ENCODE measurements around the gene CDH15.

Gene CDH15

DNA sequence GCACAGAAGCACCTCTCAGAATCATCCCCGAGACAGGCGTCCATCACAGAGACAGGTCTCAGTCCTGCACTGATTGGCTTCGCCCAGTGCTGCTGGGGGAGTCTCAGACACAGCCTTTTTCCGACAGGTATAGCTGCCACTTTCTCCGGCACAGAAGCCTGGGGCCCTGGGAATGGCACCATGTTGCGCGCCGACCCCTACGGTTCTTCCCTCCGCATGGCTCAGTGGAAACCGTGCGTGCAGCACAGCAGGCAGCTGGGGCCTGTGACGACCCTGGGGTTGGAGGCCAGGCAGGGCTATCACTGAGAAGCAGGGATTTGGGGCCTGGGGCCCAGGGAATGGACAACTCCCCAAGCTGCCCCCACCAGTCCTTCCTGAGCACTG lies 29.7 kb upstream of the CDH15 start:
- DNase-seq = no peak

DNA sequence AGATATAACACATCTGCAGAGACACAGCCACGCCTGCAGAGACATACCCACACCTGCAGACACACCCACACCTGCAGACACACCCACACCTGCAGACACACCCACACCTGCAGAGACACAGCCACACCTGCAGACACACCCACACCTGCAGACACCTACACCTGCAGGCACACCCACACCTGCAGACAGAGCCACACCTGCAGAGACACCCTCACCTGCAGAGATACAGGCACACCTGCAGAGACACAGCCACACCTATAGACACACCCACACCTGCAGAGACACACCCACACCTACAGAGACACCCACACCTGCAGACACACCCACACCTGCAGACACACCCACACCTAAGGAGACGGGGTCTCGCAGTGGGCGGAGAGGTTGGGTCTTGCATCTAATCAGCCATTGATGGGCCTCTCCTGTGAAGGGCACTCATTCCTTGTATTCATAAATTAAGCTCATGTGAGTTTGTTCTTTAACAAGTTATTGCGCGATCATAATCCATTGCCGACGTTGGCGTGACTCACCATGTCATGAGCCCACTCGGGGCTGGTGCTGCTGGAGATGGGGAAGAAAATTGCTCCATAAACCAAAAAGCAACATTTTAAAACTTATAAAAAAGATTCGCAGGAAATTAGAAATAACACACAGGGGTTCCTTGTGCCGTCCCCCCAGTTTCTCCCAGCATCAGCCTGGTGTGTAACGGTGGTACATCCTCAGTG lies 28.9 kb upstream of the CDH15 start:
- no peak for DNase-seq

DNA sequence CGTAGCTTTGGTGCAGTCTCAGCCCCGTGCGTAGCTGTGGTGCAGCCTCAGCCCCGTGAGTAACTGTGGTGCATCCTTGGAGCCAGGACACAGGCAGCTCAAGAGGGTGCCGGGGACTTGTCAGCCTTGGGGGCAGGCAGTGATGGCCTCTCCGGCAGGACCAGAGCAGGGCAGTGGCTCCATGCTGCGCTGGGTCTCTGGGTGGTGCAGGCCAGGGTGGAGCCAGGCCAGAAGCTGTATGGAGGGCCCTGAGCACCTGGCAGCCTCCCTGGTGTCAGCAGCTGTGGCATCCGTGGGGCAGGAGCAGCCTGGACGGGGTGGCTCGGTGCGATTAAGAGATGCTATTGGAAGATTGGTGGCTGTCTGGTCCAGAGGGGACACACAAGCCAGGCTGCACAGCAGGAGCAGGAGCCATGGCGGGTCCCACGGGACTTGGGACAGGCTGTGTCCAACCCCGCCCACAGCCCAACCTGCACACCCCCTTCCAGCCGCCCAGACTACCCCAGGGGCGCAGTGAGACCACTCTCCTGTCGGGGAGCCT lies 28.3 kb upstream of the CDH15 start:
- no peak for DNase-seq

DNA sequence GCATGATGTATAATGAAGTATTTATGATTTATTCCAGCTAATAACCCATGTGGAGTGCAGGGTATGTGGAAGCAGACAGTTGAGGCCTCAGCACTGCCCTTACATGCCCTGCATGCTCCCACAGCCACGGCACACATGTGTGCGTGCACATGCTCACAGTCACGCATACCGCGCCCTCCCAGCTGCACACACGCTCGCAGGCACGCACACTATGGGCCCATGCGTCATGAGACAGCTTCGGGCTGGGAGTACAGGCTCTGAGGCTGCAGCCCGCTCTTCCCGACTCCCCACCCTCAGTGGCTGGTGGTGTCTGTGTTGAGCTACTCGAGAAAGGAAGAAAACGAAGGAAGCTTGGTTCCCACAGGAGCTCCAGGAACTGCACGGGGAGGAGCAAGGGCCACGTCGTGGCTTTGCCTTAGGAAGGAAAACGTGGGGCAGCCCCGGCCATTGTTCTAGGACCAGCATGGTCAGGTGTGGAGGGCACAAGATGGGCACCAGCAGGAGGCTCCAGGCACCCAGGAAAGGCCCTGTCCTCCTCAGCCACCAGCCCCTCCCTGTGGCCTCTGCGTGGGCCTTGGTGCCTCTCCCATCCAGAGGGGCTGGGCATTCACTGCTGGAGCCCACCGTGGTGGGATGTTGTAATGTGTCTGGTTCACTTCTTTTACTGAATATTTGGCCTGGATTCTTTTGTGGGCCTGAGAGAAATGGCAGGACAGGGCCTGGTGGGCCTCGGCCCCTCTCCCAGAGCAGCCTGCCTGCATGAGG lies 27.5 kb upstream of the CDH15 start:
- no peak for DNase-seq

DNA sequence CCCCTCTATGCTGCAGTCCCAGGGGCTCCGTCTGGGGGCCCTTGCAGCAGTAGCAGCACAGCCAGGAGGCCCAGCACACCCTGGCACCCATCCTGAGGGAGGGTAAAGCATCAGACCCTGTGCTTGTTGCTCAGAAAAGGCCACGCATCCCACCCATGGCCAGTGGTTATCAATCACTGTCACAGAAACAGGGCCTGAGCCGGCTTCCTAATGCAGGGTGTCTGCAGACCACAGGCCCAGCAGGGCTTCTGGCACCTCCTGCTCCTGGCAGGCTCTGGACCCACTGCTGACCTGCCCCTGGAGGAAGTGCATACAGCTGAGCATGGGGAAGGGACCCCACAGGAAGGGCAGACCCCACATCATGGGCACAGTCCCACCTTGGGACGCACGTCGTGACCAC lies 26.9 kb upstream of the CDH15 start:
- no peak for DNase-seq

DNA sequence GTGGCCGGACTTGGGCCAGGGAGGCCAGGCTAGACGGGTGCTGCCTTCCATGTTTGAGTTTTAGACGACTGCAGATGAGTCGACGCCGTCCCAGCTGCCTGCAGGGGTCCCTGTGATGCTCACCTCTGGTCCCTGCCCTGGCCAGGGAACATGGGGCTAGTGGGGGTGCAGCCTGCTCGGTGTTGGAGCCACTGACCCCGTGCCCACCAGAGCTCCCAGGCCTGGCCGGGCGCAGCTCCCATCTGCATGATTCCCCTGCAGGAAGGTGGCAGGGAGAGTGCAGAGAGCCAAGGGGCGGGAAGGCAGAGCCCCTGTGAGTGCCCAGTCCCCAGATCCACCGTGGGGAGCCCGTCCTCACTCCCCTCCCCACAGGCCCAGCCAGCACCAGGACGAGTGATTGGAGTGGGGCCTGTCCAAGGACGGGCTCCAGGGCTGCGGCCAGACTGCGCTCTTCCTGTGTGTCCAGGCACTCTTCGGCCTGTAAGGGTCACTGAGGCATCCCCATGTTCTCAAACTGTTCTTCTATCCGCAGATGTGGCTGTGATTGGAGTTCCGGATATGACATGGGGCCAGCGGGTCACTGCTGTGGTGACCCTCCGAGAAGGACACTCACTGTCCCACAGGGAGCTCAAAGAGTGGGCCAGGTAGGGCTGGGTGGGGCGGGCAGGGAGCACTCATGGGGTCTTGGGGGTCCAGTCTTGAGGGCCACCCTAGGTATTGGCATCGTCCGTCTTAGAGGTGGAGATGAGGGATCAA lies 26.0 kb upstream of the CDH15 start:
- DNase-seq = no peak

DNA sequence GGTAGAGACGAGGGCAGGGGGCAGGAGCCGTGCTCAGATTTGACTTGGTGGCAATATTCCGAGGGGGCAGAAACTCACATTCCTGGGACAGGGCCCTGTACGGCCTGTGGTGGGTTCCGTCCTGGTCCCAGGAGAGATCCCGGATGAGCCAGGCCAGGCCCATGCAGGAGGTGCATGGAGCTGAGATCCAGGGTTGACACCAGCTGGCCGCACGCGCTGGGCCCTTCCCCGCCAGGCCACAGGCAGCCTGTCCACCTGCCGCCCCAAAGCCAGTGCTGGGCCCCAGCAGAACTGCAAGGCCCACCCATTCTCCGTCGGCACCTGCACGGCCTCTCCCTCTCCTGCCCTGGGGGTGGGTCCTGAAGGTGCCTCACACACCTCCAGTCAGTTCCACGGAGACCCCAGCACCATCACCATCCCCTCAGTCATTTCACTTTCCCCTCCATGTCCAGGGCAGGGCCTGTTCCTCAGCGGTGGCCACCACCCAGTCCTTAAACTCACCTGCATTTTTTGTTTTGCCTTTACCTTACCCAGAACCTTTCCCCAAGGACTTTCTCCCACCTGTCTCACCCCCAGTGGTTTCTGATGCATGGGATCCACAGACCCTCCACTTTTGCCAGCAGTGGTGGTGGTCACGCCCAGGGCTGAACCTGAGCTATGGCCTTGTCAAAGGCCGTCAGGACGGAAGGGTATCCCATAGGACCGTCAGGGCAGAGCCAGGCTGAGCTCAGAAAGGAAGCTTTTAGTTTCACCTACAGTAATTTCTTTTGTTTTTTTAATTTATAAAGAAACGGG lies 25.1 kb upstream of the CDH15 start:
- DNase-seq = no peak

DNA sequence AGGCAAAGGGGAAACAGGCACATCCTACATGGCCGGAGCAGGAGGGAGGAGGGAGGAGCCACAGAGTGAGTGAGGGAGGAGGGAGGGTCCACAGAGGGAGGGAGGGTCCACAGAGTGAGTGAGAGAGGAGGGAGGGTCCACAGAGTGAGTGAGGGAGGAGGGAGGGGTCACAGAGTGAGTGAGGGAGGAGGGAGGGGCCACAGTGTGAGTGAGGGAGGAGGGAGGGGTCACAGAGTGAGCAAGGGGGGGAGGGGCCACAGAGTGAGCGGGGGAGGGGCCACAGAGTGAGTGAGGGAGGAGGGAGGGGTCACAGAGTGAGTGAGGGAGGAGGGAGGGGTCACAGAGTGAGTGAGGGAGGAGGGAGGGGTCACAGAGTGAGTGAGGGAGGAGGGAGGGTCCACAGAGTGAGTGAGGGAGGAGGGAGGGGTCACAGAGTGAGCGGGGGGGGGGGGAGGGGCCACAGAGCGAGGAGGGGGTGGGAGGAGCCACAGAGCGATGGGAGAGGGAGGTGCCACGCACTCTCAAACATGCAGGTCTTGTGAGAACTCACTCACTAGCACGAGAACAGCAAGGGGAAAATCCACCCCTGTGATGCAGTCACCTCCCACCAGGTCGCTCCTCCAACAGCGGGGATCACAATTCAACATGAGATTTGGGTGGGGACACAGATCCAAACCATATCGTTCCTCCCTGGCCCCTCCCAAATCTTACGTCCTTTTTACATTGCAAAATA lies 24.3 kb upstream of the CDH15 start:
- DNase-seq = no peak

DNA sequence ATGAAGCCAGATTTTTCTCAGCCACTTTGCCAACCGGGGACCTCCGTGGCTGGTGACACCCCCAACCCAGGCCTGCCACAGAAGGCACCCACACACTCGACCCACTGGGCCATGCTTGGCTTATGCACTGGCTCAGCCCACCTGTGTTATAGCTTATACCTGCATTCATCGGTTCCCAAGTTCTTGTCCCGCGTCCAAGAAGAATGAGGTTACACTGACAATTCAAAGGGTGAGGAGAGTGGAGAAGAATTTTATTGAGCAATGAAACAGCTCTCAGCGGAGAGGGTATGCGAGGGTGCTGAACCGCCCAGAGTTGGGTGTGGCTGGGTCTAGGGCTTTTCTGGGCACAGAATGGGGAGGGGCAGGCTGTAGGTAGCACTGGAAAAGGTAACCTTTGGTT lies 22.2 kb upstream of the CDH15 start:
- no peak for DNase-seq

DNA sequence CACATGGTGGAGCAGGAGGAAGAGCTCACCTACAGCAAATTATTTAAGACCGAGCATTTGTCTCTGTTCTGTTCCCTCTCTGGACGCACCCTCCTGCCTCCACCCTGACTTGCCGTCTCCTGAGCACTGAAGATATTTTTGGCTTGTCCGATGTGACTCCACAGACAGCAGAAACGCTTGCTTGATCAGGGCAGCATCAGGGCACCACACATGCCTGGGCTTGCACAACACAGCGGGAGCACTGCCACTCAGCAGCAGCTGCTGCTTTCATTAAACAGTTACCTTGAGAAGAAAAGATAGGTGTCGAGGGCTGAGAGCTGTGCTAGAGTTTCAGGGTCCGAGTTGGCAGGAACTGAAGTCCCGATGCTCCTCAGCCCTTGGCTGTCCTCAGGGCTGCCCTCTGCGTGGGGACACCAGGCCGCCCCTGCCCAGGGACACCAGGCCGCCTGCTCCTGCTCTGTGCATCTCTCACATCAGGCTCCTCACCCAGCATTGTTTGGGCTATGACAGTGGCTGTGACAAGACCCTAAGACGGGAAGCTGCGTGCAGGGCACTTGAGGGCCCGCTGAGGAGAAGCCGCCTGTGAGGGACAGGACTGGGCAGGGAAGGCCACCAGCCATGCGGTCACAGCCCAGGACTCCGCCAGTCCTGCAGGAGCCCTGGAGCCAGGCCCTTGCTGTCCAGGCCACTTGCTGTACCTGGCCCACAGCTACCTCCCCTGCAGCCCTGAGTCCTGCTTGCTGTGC lies 21.3 kb upstream of the CDH15 start:
- no peak for DNase-seq

DNA sequence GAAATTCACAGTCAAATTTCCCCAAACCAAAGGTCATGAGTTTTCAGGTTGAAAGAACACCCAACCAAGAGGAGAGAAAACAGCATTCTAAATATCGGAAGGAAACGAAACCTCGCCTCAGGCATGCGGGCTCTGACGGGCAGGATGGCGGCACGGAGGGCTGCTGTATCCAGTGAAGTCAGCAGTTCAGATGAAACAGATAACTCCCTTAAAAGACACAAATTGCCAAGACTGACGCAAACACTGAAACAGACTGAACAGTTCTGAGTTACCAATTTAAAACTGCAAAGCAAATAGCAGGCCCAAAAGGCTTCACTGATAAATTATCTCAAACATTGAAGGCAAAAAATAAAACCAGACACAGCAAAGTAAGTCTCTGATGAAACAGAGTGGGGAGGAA lies 20.6 kb upstream of the CDH15 start:
- no peak for DNase-seq

DNA sequence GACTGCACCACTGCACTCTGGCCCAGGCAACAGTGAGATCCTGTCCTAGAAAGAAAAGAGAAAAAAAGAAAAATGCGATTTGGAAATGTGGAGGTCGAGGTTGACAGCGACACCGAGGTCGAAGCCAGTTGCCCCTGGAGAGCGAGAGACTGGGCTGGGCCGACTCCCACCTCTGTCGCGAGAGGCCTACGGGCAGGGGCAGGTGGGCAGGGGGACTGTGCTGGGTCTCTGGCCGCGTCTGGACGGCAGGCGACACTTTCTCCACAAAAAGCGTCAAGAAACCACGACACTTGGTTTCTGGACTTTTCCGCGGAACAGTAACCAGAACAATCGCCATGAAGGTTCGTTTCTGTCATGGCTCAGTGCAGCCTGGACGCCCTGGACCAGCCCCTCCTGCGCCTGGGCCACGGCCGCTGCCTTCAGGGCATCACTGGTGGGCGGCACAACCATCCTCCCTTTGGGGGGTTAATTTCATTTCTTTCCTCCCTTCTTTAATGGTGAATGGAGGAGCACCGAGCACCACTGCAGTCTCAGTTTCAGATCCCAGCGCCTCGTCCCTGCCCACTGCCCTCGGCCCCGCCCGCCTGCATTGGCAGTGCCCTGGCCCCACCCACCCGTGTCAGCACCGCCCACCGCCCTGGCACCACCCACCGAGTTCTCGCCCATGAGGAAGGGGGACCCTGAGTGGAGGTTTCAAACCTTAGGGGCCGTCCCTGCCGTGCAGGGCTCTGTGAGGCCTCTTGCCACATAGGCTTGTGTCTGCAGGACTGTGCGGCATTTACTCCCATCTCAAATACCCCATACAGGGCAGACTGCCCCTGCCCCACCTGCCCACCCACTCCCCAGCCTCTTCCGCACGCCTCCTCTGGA lies 18.5 kb upstream of the CDH15 start:
- no peak for DNase-seq

DNA sequence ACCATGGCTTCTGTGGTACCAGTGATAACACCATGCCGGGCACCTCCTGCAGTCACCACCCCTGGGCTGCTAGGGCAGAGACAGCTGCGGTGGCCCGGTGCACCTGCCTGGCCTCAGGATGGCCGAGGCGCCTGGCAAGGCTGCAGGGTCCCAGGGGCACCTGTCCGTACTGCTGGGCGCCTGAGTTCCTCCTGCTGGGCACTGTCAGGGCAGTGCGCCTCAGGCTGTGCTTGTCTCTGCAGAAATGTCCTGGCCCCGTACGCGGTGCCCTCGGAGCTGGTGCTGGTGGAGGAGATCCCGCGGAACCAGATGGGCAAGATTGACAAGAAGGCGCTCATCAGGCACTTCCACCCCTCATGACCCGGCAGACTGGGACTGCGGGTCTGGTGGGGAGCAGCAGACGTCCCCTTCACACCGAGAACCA lies 17.7 kb upstream of the CDH15 start:
- DNase-seq = no peak

DNA sequence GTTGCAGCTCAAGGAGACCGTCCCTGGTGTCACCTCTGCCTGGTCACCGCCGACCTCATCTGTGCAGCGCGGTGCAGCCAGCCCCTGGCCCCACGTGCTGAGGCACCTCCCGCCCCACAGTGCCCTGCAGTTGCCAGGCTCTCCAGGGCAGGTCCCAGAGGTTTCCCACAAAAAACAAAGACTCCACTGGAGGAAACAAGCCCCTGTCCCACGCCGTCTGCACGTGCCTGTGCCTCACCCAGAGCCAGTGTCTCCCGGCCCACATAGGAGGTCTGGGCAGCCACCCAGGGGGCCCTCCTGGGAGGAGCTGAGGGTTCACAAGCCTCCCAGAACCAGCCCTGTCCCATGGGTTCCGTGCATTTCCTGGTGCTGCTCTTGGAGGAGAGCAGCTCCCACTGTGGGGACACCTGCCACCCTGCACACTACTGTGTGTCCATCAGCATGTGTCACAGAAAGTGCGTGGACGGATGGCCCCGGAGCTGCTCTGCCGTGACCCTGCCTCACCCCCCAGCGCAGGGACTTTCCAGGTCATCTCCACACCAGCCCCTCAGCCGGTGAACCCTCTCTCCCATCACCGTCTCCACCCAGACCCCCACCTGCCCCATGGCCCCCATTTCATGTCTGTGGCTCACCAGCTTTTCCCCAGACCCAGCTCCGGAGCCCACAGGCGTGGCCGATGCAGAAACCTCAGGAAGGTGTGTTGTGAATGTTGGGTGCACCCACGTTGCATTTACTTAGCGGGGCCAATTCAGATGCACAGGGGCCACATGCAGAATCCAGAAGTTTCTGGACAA lies 17.0 kb upstream of the CDH15 start:
- no peak for DNase-seq

DNA sequence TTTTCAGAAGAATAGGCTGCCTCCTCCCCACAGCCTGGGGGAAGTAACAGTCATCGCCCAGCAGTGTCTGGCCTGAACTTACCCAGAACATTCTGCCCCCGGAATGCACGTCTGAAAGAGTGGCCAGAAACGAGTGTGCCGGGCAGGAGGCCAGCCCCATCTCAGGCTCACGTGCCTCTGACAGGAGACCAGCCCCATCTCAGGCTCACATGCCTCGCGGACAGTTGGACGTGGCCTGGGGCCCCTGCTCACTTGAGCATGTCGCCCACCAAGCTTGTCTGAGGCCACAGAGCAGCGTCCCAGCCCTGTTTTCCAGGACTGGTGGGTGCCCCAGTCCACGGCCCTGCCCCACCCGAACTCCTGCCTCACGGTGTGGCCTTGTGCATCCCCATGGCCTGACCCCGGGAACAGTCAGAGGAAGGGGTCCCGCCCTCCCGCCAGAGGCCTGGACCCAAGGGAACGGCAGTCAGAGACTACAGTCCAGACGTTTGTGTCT lies 16.3 kb upstream of the CDH15 start:
- no peak for DNase-seq

DNA sequence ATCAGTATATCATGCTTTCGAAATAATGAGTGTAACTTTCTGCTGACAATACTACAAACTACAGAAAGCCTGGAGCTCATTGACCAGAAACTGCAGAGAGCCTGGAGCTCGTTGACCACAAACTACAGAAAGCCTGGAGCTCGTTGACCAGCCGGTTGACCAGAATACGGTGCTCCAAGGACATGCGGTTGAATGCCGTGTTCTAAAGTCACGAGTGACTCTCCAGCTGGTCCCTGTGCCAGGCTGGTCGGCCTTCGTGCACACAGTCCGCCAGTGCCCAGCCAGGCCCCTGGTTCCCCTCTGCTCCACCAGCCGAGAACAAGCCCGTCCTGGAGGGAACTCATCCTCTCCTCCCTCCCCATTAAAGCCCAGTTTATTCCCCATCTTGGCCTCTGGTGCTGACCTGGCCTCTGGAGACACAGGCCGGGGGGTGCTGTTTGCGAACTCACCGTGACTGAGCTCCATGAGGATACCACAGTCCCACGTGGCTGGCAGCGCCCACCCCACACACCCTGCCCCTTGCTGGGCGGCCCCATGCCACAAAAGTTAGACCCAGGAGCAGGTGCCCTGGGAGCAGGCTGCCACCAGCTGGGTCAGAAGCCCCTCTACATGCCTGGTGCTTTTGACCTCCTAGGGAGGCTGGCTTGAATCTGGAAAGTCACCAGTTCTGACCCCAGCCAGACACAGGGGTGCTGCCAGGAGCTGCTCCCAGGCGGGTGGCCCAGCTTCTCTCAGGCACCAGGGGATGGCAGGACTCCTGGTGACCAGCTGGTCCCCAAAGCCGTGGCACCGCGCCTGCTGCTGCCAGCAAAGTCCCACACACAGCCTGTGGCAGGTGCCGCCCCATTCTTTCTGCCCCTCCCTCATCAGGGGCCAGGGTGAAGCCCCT lies 15.5 kb upstream of the CDH15 start:
- no peak for DNase-seq

DNA sequence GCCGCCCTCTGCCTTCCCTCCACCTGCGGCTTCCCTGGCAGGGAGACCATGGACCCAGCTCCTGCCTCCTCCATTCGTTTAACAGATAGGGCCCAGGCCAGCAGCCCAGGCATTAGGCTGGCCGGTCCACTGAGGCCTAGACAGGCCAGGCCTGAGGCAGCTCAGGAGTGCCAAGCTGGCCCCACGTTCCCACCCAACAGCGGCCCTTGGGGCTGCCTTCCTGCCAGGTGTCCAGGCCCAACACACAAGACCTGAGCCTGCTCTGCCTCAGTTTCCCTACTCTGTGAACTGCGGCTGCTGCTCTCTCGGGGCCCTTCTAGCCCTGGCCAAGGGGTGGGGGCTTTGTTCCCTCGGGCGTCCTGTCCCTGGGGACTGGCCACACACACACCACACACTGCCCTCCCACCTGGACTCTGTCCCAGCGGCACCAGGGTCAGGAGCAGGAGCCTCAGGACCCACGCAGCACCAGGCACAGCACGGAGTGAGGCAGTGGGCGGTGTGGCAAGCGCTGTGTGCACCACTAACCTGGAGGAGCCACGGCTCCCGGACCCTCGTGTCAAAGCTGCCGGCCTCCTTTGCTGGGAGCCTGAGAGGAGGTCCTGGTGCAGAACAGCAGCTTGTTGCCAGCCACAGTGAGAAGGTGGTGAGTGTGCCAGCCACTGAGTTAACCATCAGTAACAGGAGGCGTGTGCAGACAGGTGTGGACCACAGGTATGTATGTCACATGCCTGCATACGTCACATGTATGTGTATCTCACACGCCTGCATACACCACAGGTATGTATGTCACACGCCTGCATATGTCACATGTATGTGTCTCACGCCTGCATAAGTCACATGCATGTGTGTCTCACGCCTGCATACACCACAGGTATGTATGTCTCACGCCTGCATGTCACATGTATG lies 14.6 kb upstream of the CDH15 start:
- no peak for DNase-seq
